ENCODE measurements around the gene PCDHGB5.
"Not testable (repeated sequence)": the region's sequence is repeated elsewhere in the genome, so short reads cannot be mapped to it uniquely, and the experiment has no call there.

PCDHGB5 gene

GRCh38 chr5:141402553-141403243, 5.0 kb downstream of the PCDHGB5 start, which contains the start of gene PCDHGA9:
Gene PCDHGA9 (plus strand): TSS chr5:141402778. CDS start chr5:141402953, 175 bp downstream.
- peak in 2 of 3 donors; percentile 45 to 51 for DNase-seq
- ChIA-PET POLR2A (no interaction called here), CTCF (interaction anchor here (0.7 to 1.2 kb wide), 4 partner anchors 14 to 161 kb away, joined by 3 to 5 read pairs (median 4); partner anchors contain the start of gene PCDHGB7)
- WGBS (ENCODE audit: insufficient coverage): 19% methylated on average over 26 of the region's 27 CpGs
- no peaks in the 10 kb centered on the region for H3K36me3 ChIP-seq (ENCODE audit: control insufficient read depth in 4 of 4, insufficient read depth in 4 of 4, low read length in 3 of 4)
- H3K9me3 ChIP-seq (ENCODE audit: control extremely low read depth in 1 of 5, control insufficient read depth in 4 of 5, insufficient read depth in 2 of 5, low read depth in 1 of 5, low read length in 4 of 5): peaks cover 7 to 68% (median 50%) of the 10 kb centered on the region in 5 experiments
- peak within 1 kb of the TSS in 3 of 7 experiments; percentile 7 to 42 (median 11) for H3K4me3 ChIP-seq (ENCODE audit: control insufficient read depth in 1 of 7, extremely low read depth in 1 of 7, insufficient read depth in 4 of 7, low read depth in 2 of 7, low read length in 6 of 7)
- peaks cover 28 to 83% (median 37%) of the 10 kb centered on the region in 5 experiments for H3K27me3 ChIP-seq (replicated peaks in 2 of 5; ENCODE audit: control insufficient read depth in 4 of 5, insufficient read depth in 5 of 5, low read length in 4 of 5)
- H3K4me1 ChIP-seq (ENCODE audit: control extremely low read depth in 1 of 4, control insufficient read depth in 4 of 4, insufficient read depth in 4 of 4, low read length in 3 of 4): no peaks in the 10 kb centered on the region
- H3K27ac ChIP-seq (ENCODE audit: insufficient read depth in 1 of 2, low read depth in 1 of 2, low read length in 2 of 2, poor library complexity in 1 of 2, severe bottlenecking in 2 of 2): no peak within 1 kb of the TSS

- CTCF ChIA-PET: interaction anchor here (0.7 to 1.2 kb wide), 4 partner anchors 14 to 161 kb away, joined by 3 to 5 read pairs (median 4); partner anchors contain the start of gene PCDHGB7
- no peak overlapping the region for H3K4me3 ChIP-seq (ENCODE audit: control insufficient read depth in 1 of 7, extremely low read depth in 1 of 7, insufficient read depth in 4 of 7, low read depth in 2 of 7, low read length in 6 of 7)
- H3K36me3 ChIP-seq (ENCODE audit: control insufficient read depth in 4 of 4, insufficient read depth in 4 of 4, low read length in 3 of 4): no peaks in the 10 kb centered on the region
- H3K27me3 ChIP-seq (replicated peaks in 2 of 5; ENCODE audit: control insufficient read depth in 4 of 5, insufficient read depth in 5 of 5, low read length in 4 of 5): peaks cover 33 to 89% (median 40%) of the 10 kb centered on the region in 5 experiments
- no peak overlapping the region for H3K27ac ChIP-seq (ENCODE audit: insufficient read depth in 1 of 2, low read depth in 1 of 2, low read length in 2 of 2, poor library complexity in 1 of 2, severe bottlenecking in 2 of 2)
- peaks cover 7 to 67% (median 53%) of the 10 kb centered on the region in 5 experiments for H3K9me3 ChIP-seq (ENCODE audit: control extremely low read depth in 1 of 5, control insufficient read depth in 4 of 5, insufficient read depth in 2 of 5, low read depth in 1 of 5, low read length in 4 of 5)
- DNase-seq: no peak
- POLR2A ChIA-PET: no interaction called here
- 21% methylated on average over 21 of the region's 22 CpGs for WGBS (ENCODE audit: insufficient coverage)
- no peaks in the 10 kb centered on the region for H3K4me1 ChIP-seq (ENCODE audit: control extremely low read depth in 1 of 4, control insufficient read depth in 4 of 4, insufficient read depth in 4 of 4, low read length in 3 of 4)
Measured at GRCh38 chr5:141403387-141403786, 5.6 kb downstream of the PCDHGB5 start.

- peak; percentile 53 to 77 (median 73) for DNase-seq
Measured at GRCh38 chr5:141407790-141408505, 10.2 kb downstream of the PCDHGB5 start, which contains the start of gene PCDHGB6. Gene PCDHGB6 (plus strand): TSS chr5:141408021. CDS start chr5:141408203, 182 bp downstream.

GRCh38 chr5:141409598-141410306, 12.0 kb downstream of the PCDHGB5 start:
- H3K27me3 ChIP-seq (replicated peaks in 2 of 5; ENCODE audit: control insufficient read depth in 4 of 5, insufficient read depth in 5 of 5, low read length in 4 of 5): peaks cover 29 to 89% (median 47%) of the 10 kb centered on the region in 5 experiments
- peak in 2 of 3 donors; percentile 39 to 47 for DNase-seq
- peaks cover 0 to 4% (median 0%) of the 10 kb centered on the region in 4 experiments for H3K36me3 ChIP-seq (ENCODE audit: control insufficient read depth in 4 of 4, insufficient read depth in 4 of 4, low read length in 3 of 4)
- H3K9me3 ChIP-seq (ENCODE audit: control extremely low read depth in 1 of 5, control insufficient read depth in 4 of 5, insufficient read depth in 2 of 5, low read depth in 1 of 5, low read length in 4 of 5): peaks cover 7 to 46% (median 37%) of the 10 kb centered on the region in 5 experiments
- no peak overlapping the region for H3K4me3 ChIP-seq (ENCODE audit: control insufficient read depth in 1 of 7, extremely low read depth in 1 of 7, insufficient read depth in 4 of 7, low read depth in 2 of 7, low read length in 6 of 7)
- whole genome bisulfite sequencing (ENCODE audit: insufficient coverage): 29% methylated on average over 62 of the region's 64 CpGs
- H3K27ac ChIP-seq (ENCODE audit: insufficient read depth in 1 of 2, low read depth in 1 of 2, low read length in 2 of 2, poor library complexity in 1 of 2, severe bottlenecking in 2 of 2): no peak overlapping the region
- POLR2A ChIA-PET: interaction anchor here (0.6 kb wide), 1 partner anchor 418 kb away, joined by 4 read pairs; no protein-coding TSS in a partner anchor
- H3K4me1 ChIP-seq (ENCODE audit: control extremely low read depth in 1 of 4, control insufficient read depth in 4 of 4, insufficient read depth in 4 of 4, low read length in 3 of 4): peaks cover 0 to 11% (median 8%) of the 10 kb centered on the region in 4 experiments
- CTCF ChIA-PET: no interaction called here

More at GRCh38 chr5:141407790-141408505, 10.2 kb downstream of the PCDHGB5 start, which contains the start of gene PCDHGB6:
- H3K36me3 ChIP-seq (ENCODE audit: control insufficient read depth in 4 of 4, insufficient read depth in 4 of 4, low read length in 3 of 4); POLR2A ChIA-PET; H3K4me1 ChIP-seq (ENCODE audit: control extremely low read depth in 1 of 4, control insufficient read depth in 4 of 4, insufficient read depth in 4 of 4, low read length in 3 of 4); H3K27ac ChIP-seq (ENCODE audit: insufficient read depth in 1 of 2, low read depth in 1 of 2, low read length in 2 of 2, poor library complexity in 1 of 2, severe bottlenecking in 2 of 2): not testable (repeated sequence)
- 9% methylated on average over 36 of the region's 51 CpGs for WGBS (ENCODE audit: insufficient coverage)
- H3K4me3 ChIP-seq (ENCODE audit: control insufficient read depth in 1 of 7, extremely low read depth in 1 of 7, insufficient read depth in 4 of 7, low read depth in 2 of 7, low read length in 6 of 7): peak within 1 kb of the TSS in 6 of 7 experiments; percentile 23 to 75 (median 52)
- peaks cover 31 to 89% (median 48%) of the 10 kb centered on the region in 5 experiments for H3K27me3 ChIP-seq (replicated peaks in 2 of 5; ENCODE audit: control insufficient read depth in 4 of 5, insufficient read depth in 5 of 5, low read length in 4 of 5)
- CTCF ChIA-PET: interaction anchor here (0.8 to 4.6 kb wide), 14 partner anchors 11 to 186 kb away, joined by 3 to 28 read pairs (median 4); partner anchors contain the start of genes PCDHGA12, PCDHGB3, PCDHGB5 and PCDHGC3
- peaks cover 7 to 54% (median 47%) of the 10 kb centered on the region in 5 experiments for H3K9me3 ChIP-seq (ENCODE audit: control extremely low read depth in 1 of 5, control insufficient read depth in 4 of 5, insufficient read depth in 2 of 5, low read depth in 1 of 5, low read length in 4 of 5)

- Histone ChIP-seq H3K4me1 (ENCODE audit: control extremely low read depth in 1 of 4, control insufficient read depth in 4 of 4, insufficient read depth in 4 of 4, low read length in 3 of 4) (peaks cover 0 to 12% (median 9%) of the 10 kb centered on the region in 4 experiments), H3K27ac (ENCODE audit: insufficient read depth in 1 of 2, low read depth in 1 of 2, low read length in 2 of 2, poor library complexity in 1 of 2, severe bottlenecking in 2 of 2) (no peak overlapping the region), H3K4me3 (ENCODE audit: control insufficient read depth in 1 of 7, extremely low read depth in 1 of 7, insufficient read depth in 4 of 7, low read depth in 2 of 7, low read length in 6 of 7) (no peak overlapping the region), H3K27me3 (replicated peaks in 2 of 5; ENCODE audit: control insufficient read depth in 4 of 5, insufficient read depth in 5 of 5, low read length in 4 of 5) (peaks cover 28 to 89% (median 48%) of the 10 kb centered on the region in 5 experiments), H3K9me3 (ENCODE audit: control extremely low read depth in 1 of 5, control insufficient read depth in 4 of 5, insufficient read depth in 2 of 5, low read depth in 1 of 5, low read length in 4 of 5) (peaks cover 7 to 47% (median 34%) of the 10 kb centered on the region in 5 experiments), H3K36me3 (ENCODE audit: control insufficient read depth in 4 of 4, insufficient read depth in 4 of 4, low read length in 3 of 4) (peaks cover 0 to 4% (median 0%) of the 10 kb centered on the region in 4 experiments)
- DNase-seq: no peak
- ChIA-PET CTCF (interaction anchor here (1.2 to 7.4 kb wide), 4 partner anchors 112 to 147 kb away, joined by 3 to 77 read pairs (median 22); no protein-coding TSS in a partner anchor), POLR2A (no interaction called here)
- 92% methylated on average over 2 of the region's 3 CpGs for WGBS (ENCODE audit: insufficient coverage)
Measured at GRCh38 chr5:141411575-141411974, 13.8 kb downstream of the PCDHGB5 start.

- Histone ChIP-seq H3K4me3 (ENCODE audit: control insufficient read depth in 1 of 7, extremely low read depth in 1 of 7, insufficient read depth in 4 of 7, low read depth in 2 of 7, low read length in 6 of 7) (peak within 1 kb of the TSS; percentile 27 to 84 (median 68)), H3K27ac (ENCODE audit: insufficient read depth in 1 of 2, low read depth in 1 of 2, low read length in 2 of 2, poor library complexity in 1 of 2, severe bottlenecking in 2 of 2) (no peak within 1 kb of the TSS), H3K4me1 (ENCODE audit: control extremely low read depth in 1 of 4, control insufficient read depth in 4 of 4, insufficient read depth in 4 of 4, low read length in 3 of 4) (peaks cover 0 to 15% (median 10%) of the 10 kb centered on the region in 4 experiments), H3K9me3 (ENCODE audit: control extremely low read depth in 1 of 5, control insufficient read depth in 4 of 5, insufficient read depth in 2 of 5, low read depth in 1 of 5, low read length in 4 of 5) (peaks cover 5 to 41% (median 32%) of the 10 kb centered on the region in 5 experiments), H3K27me3 (replicated peaks in 2 of 5; ENCODE audit: control insufficient read depth in 4 of 5, insufficient read depth in 5 of 5, low read length in 4 of 5) (peaks cover 24 to 85% (median 38%) of the 10 kb centered on the region in 5 experiments), H3K36me3 (ENCODE audit: control insufficient read depth in 4 of 4, insufficient read depth in 4 of 4, low read length in 3 of 4) (peaks cover 0 to 4% (median 0%) of the 10 kb centered on the region in 4 experiments)
- peak; percentile 64 to 87 (median 87) for DNase-seq
- CTCF ChIA-PET: interaction anchor here (0.6 to 7.4 kb wide), 26 partner anchors 8 to 154 kb away, joined by 3 to 77 read pairs (median 4); partner anchors contain the start of genes PCDHGA11, PCDHGA12, PCDHGA2 and PCDHGB3
- POLR2A ChIA-PET: no interaction called here
- WGBS (ENCODE audit: insufficient coverage): 12% methylated on average over 19 of the region's 31 CpGs
Measured at GRCh38 chr5:141412854-141413539, 15.2 kb downstream of the PCDHGB5 start, which contains the start of gene PCDHGA10. Gene PCDHGA10 (plus strand): TSS chr5:141412987. CDS start chr5:141413176, 189 bp downstream.
